ENCODE measurements around the gene ARL15. TPM values are rescaled to one million over a fixed set of nuclear protein-coding genes. Genes with fewer than 3 reads are reported as not detected.

Gene ARL15
- total RNA-seq, 1 experiment from 2014 or later: 18.3 TPM

GRCh38 chr5:54156577-54156976 is 153.8 kb downstream of the ARL15 start:
- Histone ChIP-seq H3K4me3 (ENCODE audit: low read depth, low read length, poor library complexity, severe bottlenecking) (no peak overlapping the region), H3K9me3 (ENCODE audit: low read depth, low read length, poor library complexity, severe bottlenecking) (no peaks in the 10 kb centered on the region), H3K27me3 (replicated peaks; ENCODE audit: insufficient read depth, low read depth, low read length, poor library complexity) (no peaks in the 10 kb centered on the region), H3K4me1 (ENCODE audit: insufficient read depth, low read length, poor library complexity, severe bottlenecking) (no peaks in the 10 kb centered on the region), H3K27ac (ENCODE audit: low read depth, low read length, poor library complexity, severe bottlenecking) (no peak overlapping the region), H3K36me3 (ENCODE audit: insufficient read depth, low read length, poor library complexity, severe bottlenecking) (no peaks in the 10 kb centered on the region)
- no TSS peak for BruUV-seq (replicated peaks)
- POLR2A ChIA-PET (ENCODE audit: low non-redundant PET): no interaction called here
- intact Hi-C loops (cut with micrococcal nuclease; ENCODE audit: unreplicated experiment): no loop called here
- DNase-seq (ENCODE audit: low spot score): peak; percentile 5
- CTCF ChIA-PET: no interaction called here
- TF ChIP-seq EZH2 (IDR thresholded peaks at IDR 0.05; ENCODE audit: borderline replicate concordance, low read depth, low read length, poor library complexity, severe bottlenecking): no peak
- TF ChIP-seq CTCF (conservative IDR thresholded peaks at IDR 0.05; ENCODE audit: low read depth, low read length): no peak

- DNase-seq (ENCODE audit: low spot score): no peak
- BruUV-seq (replicated peaks): no TSS peak
- no peaks in the 10 kb centered on the region for H3K36me3 ChIP-seq (ENCODE audit: insufficient read depth, low read length, poor library complexity, severe bottlenecking)
- no peaks in the 10 kb centered on the region for H3K4me1 ChIP-seq (ENCODE audit: insufficient read depth, low read length, poor library complexity, severe bottlenecking)
- H3K27me3 ChIP-seq (replicated peaks; ENCODE audit: insufficient read depth, low read depth, low read length, poor library complexity): no peaks in the 10 kb centered on the region
- no peak overlapping the region for H3K27ac ChIP-seq (ENCODE audit: low read depth, low read length, poor library complexity, severe bottlenecking)
- TF ChIP-seq CTCF (conservative IDR thresholded peaks at IDR 0.05; ENCODE audit: low read depth, low read length): no peak
- no peak for TF ChIP-seq EZH2 (IDR thresholded peaks at IDR 0.05; ENCODE audit: borderline replicate concordance, low read depth, low read length, poor library complexity, severe bottlenecking)
- H3K4me3 ChIP-seq (ENCODE audit: low read depth, low read length, poor library complexity, severe bottlenecking): no peak overlapping the region
- H3K9me3 ChIP-seq (ENCODE audit: low read depth, low read length, poor library complexity, severe bottlenecking): no peaks in the 10 kb centered on the region
- intact Hi-C loops (cut with micrococcal nuclease; ENCODE audit: unreplicated experiment): no loop called here
- POLR2A ChIA-PET (ENCODE audit: low non-redundant PET): no interaction called here
- CTCF ChIA-PET: no interaction called here
Measured at GRCh38 chr5:54150841-54151240, 159.5 kb downstream of the ARL15 start.

GRCh38 chr5:54148858-54149257 is 161.5 kb downstream of the ARL15 start:
- intact Hi-C loops (cut with micrococcal nuclease; ENCODE audit: unreplicated experiment): no loop called here
- BruUV-seq (replicated peaks): no TSS peak
- ChIA-PET POLR2A (ENCODE audit: low non-redundant PET) (no interaction called here), CTCF (no interaction called here)
- Histone ChIP-seq H3K4me1 (ENCODE audit: insufficient read depth, low read length, poor library complexity, severe bottlenecking) (no peaks in the 10 kb centered on the region), H3K27me3 (replicated peaks; ENCODE audit: insufficient read depth, low read depth, low read length, poor library complexity) (no peaks in the 10 kb centered on the region), H3K9me3 (ENCODE audit: low read depth, low read length, poor library complexity, severe bottlenecking) (no peaks in the 10 kb centered on the region), H3K36me3 (ENCODE audit: insufficient read depth, low read length, poor library complexity, severe bottlenecking) (no peaks in the 10 kb centered on the region), H3K27ac (ENCODE audit: low read depth, low read length, poor library complexity, severe bottlenecking) (no peak overlapping the region), H3K4me3 (ENCODE audit: low read depth, low read length, poor library complexity, severe bottlenecking) (no peak overlapping the region)
- TF ChIP-seq CTCF (conservative IDR thresholded peaks at IDR 0.05; ENCODE audit: low read depth, low read length): no peak
- no peak for TF ChIP-seq EZH2 (IDR thresholded peaks at IDR 0.05; ENCODE audit: borderline replicate concordance, low read depth, low read length, poor library complexity, severe bottlenecking)
- no peak for DNase-seq (ENCODE audit: low spot score)
